ENCODE results near the gene CCDC192.

- TF ChIP-seq CTCF (IDR thresholded peaks at IDR 0.05; ENCODE audit: poor library complexity, severe bottlenecking) (no peak), EP300 (conservative IDR thresholded peaks at IDR 0.05; ENCODE audit: poor library complexity, severe bottlenecking) (no peak), MXI1 (conservative IDR thresholded peaks at IDR 0.05; ENCODE audit: poor library complexity, severe bottlenecking) (no peak), RAD21 (conservative IDR thresholded peaks at IDR 0.05) (no peak), POLR2AphosphoS5 (IDR thresholded peaks at IDR 0.05) (no peak), EZH2 (IDR thresholded peaks at IDR 0.05; ENCODE audit: borderline replicate concordance, insufficient read depth, low read length, poor library complexity, severe bottlenecking) (no peak), TAF1 (IDR thresholded peaks at IDR 0.05; ENCODE audit: low read depth) (no peak), SMC3 (conservative IDR thresholded peaks at IDR 0.05; ENCODE audit: poor library complexity) (no peak)
- TF ChIP-seq, protein P1, sequence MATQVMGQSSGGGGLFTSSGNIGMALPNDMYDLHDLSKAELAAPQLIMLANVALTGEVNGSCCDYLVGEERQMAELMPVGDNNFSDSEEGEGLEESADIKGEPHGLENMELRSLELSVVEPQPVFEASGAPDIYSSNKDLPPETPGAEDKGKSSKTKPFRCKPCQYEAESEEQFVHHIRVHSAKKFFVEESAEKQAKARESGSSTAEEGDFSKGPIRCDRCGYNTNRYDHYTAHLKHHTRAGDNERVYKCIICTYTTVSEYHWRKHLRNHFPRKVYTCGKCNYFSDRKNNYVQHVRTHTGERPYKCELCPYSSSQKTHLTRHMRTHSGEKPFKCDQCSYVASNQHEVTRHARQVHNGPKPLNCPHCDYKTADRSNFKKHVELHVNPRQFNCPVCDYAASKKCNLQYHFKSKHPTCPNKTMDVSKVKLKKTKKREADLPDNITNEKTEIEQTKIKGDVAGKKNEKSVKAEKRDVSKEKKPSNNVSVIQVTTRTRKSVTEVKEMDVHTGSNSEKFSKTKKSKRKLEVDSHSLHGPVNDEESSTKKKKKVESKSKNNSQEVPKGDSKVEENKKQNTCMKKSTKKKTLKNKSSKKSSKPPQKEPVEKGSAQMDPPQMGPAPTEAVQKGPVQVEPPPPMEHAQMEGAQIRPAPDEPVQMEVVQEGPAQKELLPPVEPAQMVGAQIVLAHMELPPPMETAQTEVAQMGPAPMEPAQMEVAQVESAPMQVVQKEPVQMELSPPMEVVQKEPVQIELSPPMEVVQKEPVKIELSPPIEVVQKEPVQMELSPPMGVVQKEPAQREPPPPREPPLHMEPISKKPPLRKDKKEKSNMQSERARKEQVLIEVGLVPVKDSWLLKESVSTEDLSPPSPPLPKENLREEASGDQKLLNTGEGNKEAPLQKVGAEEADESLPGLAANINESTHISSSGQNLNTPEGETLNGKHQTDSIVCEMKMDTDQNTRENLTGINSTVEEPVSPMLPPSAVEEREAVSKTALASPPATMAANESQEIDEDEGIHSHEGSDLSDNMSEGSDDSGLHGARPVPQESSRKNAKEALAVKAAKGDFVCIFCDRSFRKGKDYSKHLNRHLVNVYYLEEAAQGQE (IDR thresholded peaks at IDR 0.05; ENCODE audit: borderline replicate concordance): no peak
These were observed 66.2 kb downstream of the CCDC192 start for GRCh38 chr5:127769386-127769785.

Data from neural cell (in vitro differentiated cells).